ENCODE measurements around the gene OR52M1. TPM values are rescaled to one million over a fixed set of nuclear protein-coding genes. Genes with fewer than 3 reads are reported as not detected.

The OR52M1 gene
- total RNA-seq, 3 donors from 2014 or later = not detected

GRCh38 chr11:4569075-4569474 lies 24.1 kb downstream of the OR52M1 start:
- intact Hi-C loops (cut with DNase I, micrococcal nuclease) = no loop called here

GRCh38 chr11:4576880-4577279 lies 31.9 kb downstream of the OR52M1 start:
- Histone ChIP-seq H3K4me3 (no peak overlapping the region), H3K36me3 (ENCODE audit: low read depth) (no peaks in the 10 kb centered on the region), H3K4me1 (ENCODE audit: low read depth) (no peaks in the 10 kb centered on the region), H3K9me3 (no peaks in the 10 kb centered on the region)
- TF ChIP-seq CTCF (IDR thresholded peaks at IDR 0.05) = no peak
- ATAC-seq = no peak
- no peak for DNase-seq
- intact Hi-C loops (cut with DNase I, micrococcal nuclease) = no loop called here

More at GRCh38 chr11:4569075-4569474, 24.1 kb downstream of the OR52M1 start:
- Histone ChIP-seq H3K36me3 (ENCODE audit: low read depth) (no peaks in the 10 kb centered on the region), H3K9me3 (no peaks in the 10 kb centered on the region), H3K4me3 (no peak overlapping the region), H3K4me1 (ENCODE audit: low read depth) (no peaks in the 10 kb centered on the region)
- ATAC-seq = no peak
- DNase-seq = peak in 1 of 3 donors; percentile 30
- TF ChIP-seq CTCF (IDR thresholded peaks at IDR 0.05) = no peak

DNA sequence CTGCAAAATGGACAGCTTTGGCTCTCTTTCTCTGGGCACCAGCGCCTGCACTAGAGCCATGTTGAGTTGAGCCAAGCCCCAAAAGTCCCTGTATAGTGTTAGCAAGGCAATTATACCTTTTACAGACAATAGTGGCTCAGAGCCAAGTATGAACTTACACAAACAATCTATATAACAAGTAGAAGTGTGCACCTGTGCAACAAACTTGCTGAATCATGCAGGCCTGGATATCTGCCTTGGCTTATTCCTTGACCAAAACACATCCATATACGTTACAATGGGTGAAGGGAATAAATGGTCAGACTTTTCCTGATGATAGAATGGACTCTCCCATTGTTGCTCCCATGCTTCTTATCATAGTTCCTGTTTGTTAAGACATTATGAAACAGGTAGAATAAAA lies 32.8 kb downstream of the OR52M1 start:
- ATAC-seq (peak; percentile 73), DNase-seq (peak in 1 of 3 donors; percentile 5)
- Histone ChIP-seq H3K36me3 (ENCODE audit: low read depth) (no peaks in the 10 kb centered on the region), H3K4me3 (no peak overlapping the region), H3K4me1 (ENCODE audit: low read depth) (no peaks in the 10 kb centered on the region), H3K9me3 (no peaks in the 10 kb centered on the region)
- TF ChIP-seq CTCF (IDR thresholded peaks at IDR 0.05) = no peak
- intact Hi-C loops (cut with DNase I, micrococcal nuclease) = no loop called here

DNA sequence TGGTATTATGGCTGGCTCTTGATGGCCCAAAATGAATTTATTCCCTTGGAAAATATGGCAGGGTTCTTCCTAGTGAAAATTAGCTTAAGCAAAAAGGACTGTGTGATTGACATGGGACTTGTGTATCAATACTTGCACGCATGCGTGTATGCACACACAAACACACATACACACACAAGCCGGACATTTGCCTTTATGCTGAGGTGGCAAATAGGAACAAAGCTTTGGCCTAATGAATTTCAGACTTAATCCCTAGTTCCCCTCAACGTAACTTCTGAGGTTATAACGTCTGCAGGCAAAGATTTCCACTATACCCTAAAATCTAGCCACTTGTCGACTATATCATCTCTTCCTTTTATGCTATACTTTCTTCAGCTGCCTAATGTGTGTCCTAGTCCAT lies 33.6 kb downstream of the OR52M1 start:
- Histone ChIP-seq H3K36me3 (ENCODE audit: low read depth) (no peaks in the 10 kb centered on the region), H3K4me3 (no peak overlapping the region), H3K9me3 (no peaks in the 10 kb centered on the region), H3K4me1 (ENCODE audit: low read depth) (no peaks in the 10 kb centered on the region)
- ATAC-seq = no peak
- no peak for TF ChIP-seq CTCF (IDR thresholded peaks at IDR 0.05)
- intact Hi-C loops (cut with DNase I, micrococcal nuclease) = no loop called here
- no peak for DNase-seq

DNA sequence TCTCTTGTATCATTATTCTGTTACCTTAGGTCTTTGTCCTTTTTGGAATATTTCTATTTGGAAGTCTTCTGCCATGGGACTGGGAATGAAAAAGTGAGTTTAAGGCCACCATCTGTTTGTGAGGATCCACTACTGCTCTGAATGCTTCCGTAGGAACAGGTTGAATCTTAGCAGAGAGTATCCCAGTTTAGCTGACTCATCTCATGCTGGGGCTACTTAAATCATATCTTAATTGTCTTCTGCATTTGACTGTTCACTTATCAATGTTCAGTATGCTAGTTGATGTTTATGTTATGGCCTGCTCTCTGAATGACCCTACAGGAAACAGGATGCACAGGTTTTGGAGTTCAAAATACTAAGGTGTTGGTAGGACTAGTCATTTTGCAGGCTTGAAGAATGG lies 35.1 kb downstream of the OR52M1 start:
- intact Hi-C loops (cut with DNase I, micrococcal nuclease) = no loop called here
- no peak for TF ChIP-seq CTCF (IDR thresholded peaks at IDR 0.05)
- H3K9me3 ChIP-seq = no peaks in the 10 kb centered on the region
- no peak for DNase-seq
- no peak for ATAC-seq
- H3K4me1 ChIP-seq (ENCODE audit: low read depth) = no peaks in the 10 kb centered on the region
- H3K4me3 ChIP-seq = no peak overlapping the region
- no peaks in the 10 kb centered on the region for H3K36me3 ChIP-seq (ENCODE audit: low read depth)

GRCh38 chr11:4581443-4581842 lies 36.5 kb downstream of the OR52M1 start, which contains the start of gene OR52I2:
TSS of gene OR52I2 (plus strand) at chr11:4581743.
- no peak for TF ChIP-seq CTCF (IDR thresholded peaks at IDR 0.05)
- intact Hi-C loops (cut with DNase I, micrococcal nuclease) = no loop called here
- Histone ChIP-seq H3K9me3 (no peaks in the 10 kb centered on the region), H3K4me3 (no peak within 1 kb of the TSS), H3K4me1 (ENCODE audit: low read depth) (no peaks in the 10 kb centered on the region), H3K36me3 (ENCODE audit: low read depth) (no peaks in the 10 kb centered on the region)
- ATAC-seq (no peak), DNase-seq (no peak)
